Limb (tissue), 2 donors: ENCODE data around the gene EIF4G3.
"Not testable (repeated sequence)": the region's sequence is repeated elsewhere in the genome, so short reads cannot be mapped to it uniquely, and the experiment has no call there.

Source experiments
- DNase-seq, 2 donors: peaks; one replicate each; pipeline ENCODE4 v3.0.0-alpha.2; 2016; ENCODE audit errors: extremely low spot score in 2 of 2

The EIF4G3 gene

DNA sequence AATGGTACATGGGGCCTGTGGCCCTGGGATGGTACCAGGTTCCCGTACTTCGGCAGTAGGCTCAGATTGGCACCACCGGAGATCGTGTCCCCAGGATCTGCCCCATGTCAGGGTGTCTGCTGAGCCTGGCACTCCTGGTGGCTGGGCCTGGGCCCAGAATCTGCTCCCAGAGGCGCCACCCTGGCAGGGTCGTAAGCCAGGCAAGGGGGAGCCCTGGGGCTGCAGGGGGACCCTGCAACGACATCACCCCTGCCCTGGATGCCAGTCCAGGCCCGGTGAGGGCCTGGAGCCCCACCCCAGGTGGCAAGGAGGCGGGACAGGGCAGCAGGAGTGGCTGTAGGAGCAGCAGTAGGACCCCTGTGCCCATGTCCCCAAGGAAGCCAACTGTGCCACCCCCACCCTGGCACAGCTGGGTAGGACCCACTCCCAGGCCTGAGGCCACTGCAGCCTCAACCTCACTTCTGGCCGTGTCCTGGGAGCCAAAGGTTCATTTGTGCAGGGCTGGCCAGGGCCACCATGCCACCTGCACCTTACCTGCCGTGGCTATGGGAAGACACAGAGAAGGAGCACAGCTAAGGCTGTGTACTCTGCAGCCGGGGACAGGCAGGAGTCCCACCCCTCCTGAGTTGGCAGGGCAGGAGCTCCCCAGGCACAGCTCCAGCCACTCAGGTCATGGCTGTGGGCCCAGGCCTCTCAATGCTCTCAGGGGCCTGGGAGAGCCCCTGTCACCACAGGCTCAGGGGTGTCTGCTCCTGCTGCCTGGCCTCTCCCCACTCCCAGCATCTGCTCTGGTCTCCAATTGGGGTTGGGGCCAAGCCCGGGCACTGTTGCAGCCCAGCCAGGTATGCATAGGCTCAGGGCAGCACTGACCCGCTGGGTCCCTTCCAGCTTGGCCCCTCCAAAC, 141.7 kb downstream of the EIF4G3 start:
- no peak for DNase-seq

DNA sequence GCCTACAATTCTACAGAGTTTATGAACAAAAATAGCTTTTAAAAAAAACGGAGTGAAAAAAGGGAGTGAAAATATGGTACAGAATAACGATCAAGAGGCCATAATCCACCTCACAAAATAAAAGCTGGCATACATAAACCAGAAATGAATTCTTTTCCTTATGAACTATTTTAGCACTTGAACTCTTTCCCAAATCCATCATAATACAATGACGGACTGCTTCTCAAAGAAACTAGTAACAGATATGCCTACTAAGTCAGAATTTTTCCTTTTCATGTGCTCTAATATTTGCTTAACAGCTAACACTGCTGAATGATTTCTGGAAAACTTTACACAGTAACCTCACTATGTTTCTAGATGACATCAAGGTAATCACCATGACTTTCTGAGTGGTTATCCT, 144.0 kb downstream of the EIF4G3 start:
- peak in 1 of 2 donors; percentile 49 for DNase-seq

DNA sequence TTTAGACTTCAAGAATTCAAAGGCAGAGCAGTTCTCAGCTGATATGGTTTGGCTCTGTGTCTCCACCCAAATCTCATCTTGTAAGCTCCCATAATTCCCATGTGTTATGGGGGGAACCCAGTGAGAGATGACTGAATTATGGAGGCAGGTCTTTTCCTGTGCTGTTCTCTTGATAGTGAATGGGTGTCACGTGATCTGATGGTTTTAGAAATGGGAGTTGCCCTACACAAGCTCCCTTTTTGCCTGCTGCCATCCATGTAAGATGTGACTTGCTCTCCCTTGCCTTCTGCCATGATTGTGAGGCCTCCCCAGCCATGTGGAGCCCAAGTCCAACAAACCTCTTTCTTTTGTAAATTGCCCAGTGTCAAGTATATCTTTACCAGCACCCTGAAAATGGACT, 146.5 kb downstream of the EIF4G3 start:
- DNase-seq: no peak

DNA sequence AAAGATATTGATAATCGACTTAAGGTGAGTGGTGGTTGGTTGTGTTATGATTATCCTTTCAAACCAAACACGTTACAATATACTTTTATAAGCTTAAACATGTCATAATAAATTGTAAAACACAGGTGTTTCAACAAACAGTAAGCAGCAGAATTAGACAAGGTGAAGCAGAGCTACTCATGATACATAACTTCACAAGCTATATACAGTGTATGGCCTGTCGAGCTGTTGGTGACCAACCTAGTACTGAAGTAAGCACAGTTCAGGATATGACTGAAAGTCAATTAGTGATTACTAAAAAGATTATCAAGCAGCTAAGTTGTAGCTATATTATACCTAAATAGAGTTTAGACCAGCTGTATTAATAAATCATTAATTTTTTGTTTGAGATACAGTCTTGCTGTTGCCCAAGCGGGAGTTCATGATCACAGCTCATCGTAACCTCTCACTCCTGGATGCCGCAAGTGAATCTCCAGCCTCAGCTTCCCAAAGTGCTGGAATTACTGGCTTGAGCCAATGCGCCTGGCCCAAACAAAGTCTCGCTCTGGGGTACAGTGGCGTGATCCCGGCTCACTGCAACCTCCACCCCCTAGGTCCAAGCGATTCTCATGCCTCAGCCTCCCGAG, 148.1 kb downstream of the EIF4G3 start:
- no peak for DNase-seq

DNA sequence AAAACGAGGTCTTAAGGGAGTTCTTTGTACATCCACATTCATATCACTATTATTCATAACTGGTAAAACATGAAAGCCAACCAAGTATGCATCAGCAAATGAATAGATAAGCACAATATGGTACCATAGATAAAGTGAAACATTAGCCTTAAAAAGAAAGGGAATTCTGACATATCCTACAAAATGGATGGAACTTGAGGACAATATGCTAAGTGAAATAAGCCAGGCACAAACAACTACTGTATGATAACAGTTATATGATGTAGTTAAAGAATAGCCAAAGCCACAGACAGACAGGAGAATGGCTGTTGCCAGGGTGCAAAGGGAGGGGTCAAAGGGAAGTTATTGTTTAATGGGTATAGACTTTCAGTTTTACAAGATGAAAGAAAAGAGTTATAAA, 148.9 kb downstream of the EIF4G3 start:
- no peak for DNase-seq

DNA sequence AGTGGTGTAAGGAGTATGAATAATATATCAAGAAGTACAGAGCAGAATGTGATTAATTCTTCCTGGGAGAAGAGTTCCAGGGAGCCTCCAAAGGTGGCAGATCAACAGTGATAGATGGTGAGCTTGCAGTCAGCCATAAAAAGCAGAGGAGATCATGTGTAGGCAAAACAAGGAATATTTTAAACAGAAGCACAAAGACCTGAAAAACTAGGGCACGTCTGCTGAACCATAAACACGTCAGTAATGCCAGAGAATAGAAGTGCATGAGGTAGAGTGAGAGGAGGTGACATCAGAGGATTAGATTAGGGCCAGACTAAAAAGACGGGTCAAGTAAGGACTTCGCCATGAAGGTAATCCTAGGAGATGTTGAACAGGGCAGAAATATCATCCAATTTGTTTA, 151.8 kb downstream of the EIF4G3 start:
- DNase-seq: no peak

DNA sequence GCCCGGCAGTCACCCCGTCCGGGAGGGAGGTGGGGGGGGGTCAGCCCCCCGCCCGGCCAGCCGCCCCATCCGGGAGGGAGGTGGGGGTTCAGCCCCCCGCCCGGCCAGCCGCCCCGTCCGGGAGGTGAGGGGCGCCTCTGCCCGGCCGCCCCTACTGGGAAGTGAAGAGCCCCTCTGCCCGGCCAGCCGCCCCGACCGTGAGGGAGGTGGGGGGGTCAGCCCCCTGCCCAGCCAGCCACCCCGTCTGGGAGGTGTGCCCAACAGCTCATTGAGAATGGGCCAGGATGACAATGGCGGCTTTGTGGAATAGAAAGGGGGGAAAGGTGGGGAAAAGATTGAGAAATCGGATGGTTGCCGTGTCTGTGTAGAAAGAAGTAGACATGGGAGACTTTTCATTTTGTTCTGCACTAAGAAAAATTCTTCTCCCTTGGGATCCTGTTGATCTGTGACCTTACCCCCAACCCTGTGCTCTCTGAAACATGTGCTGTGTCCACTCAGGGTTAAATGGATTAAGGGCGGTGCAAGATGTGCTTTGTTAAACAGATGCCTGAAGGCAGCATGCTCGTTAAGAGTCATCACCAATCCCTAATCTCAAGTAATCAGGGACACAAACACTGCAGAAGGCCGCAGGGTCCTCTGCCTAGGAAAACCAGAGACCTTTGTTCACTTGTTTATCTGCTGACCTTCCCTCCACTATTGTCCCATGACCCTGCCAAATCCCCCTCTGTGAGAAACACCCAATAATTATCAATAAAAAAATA, 152.4 kb downstream of the EIF4G3 start:
- DNase-seq: not testable (repeated sequence)

DNA sequence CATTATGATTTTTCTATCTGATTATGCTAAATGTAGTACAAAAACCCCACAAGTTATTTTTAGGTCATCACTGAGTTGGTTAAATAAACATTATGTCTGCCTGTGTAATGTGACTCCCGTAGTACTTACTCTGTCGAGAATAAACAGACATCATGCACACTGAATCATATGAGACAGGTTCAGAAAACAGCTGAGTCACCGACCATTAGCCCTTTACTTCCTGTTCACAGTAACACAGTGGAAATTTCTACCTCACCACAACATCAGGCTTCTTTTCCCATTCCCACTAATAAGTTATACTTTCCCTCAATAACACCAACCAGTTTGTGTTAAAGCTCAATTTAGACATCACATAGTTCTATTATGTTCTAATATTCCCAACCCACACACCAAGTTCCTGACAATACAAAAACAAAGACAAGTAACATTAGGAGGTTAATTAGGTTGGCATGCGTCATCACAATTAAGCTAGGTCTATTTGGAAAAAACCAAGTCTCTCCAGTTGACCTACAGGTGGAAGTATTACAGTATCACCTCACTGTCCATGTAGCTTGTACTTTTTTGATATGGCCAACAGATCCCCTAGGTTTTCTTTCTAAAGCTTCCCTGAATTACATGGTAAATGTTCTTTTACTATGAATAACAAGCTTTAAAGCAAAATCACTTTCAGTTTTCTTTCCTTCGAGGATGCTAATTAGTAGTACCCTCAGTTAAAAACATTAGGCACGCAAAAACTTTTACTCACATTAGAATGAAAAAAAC, 154.2 kb downstream of the EIF4G3 start:
- DNase-seq: peak in 1 of 2 donors; percentile 80

DNA sequence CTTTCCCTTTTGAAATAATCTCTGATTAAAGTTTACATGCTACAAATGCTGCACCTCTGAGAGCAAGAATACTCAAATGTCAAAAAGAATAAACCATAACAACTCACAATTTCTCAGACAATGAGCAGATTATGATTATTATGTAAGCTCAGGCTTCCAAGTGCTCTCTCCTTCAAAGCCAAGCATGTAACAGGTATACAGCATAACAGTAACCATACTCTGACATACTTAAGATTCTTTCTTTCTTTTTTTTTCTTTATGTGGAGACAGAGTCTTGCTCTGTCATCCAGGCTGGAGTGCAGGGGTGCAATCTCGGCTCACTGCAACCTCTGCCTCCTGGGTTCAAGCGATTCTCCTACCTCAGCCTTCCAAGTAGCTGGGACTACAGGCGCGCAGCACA, 155.4 kb downstream of the EIF4G3 start:
- DNase-seq: no peak

DNA sequence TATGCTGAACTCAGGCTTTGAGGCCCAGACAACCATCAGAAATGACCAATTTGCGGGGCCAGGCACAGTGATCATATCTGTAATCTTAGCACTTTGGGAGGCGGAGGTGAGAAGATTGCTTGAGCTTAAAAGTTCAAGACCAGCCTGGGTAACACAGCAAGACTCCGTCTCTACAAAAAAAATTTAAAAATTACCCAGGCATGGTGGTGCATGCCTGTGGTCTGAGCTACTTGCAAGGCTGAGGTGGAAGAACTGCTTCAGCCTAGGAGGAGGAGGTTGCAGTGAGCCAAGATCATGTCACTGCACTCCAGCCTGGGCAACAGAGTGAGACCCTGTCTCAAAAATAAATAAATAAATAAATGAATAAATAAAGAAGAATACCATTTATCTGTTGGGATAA, 156.5 kb downstream of the EIF4G3 start:
- no peak for DNase-seq

DNA sequence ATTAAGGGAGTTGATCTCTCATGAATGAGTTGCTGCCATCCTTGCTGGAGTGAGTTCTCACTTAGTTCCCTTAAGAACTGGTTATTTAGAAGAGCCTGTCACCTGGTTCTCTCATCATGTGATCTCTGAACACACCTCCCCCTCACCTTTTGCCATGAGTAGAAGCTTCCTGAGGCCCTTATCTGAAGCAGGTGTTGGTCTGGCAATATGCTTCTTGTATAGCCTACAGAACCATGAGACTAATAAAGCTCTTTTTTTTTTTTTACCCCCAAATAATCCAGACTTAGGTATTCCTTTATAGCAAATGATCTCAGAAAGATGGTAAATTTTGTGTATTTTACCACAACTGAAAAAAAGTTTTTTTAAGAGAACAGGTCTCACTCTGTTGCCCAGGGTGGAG, 158.0 kb downstream of the EIF4G3 start:
- no peak for DNase-seq

DNA sequence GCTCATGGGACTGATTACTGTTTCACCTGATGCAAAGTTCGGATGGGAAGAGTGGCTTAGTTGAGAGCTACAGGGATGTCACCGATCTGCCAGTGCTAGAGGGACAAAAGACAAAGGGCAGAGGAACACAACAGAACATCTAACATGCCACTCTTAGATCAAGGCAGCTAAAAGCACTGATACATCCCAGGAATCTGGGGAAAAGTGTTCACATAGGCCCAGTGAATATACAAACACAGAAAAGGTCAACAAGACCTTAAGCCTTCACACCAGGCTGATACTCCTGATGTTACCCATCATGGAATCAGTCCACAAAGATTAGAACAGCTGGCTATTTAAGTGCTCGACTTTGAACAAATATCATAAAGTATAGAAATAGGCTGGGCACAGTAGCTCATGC, 163.2 kb downstream of the EIF4G3 start:
- no peak for DNase-seq

DNA sequence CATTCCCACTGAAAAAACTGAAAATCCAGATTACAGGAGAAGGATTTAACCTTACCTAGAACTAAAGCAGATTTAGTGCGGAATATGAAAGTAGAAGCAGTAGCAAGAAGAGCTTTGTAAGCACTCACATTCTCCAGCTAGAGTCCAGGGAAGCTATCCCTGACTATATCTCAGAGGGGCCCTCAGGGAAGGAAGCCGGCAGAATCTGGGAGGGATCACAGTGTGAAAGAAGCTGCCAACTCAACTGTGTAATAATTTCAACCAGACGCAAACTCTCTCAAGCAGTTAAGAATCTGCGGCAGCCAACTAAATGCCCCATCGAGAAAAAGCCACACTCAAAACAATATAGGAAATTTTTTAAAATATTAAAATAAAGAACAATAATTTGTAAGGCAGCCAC, 163.8 kb downstream of the EIF4G3 start:
- DNase-seq: peak in 1 of 2 donors; percentile 40

DNA sequence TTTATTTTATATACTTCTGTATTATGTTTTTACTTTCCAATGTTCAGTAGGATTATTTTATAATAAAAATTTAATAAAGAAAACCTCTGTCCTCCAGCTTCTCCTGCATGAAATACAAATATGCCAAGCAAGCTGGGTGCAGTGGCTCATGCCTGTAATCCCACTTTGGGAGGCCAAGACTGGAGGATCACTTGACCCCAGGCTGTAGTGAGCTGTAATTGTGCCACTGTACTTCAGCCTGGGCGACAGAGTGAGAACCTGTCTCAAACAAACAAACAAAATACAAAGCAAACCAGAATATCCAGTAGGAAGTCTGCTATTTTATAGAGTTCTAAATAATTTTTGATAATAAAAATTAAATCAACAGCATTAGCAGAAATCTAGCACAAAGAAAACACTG, 168.8 kb downstream of the EIF4G3 start:
- no peak for DNase-seq

DNA sequence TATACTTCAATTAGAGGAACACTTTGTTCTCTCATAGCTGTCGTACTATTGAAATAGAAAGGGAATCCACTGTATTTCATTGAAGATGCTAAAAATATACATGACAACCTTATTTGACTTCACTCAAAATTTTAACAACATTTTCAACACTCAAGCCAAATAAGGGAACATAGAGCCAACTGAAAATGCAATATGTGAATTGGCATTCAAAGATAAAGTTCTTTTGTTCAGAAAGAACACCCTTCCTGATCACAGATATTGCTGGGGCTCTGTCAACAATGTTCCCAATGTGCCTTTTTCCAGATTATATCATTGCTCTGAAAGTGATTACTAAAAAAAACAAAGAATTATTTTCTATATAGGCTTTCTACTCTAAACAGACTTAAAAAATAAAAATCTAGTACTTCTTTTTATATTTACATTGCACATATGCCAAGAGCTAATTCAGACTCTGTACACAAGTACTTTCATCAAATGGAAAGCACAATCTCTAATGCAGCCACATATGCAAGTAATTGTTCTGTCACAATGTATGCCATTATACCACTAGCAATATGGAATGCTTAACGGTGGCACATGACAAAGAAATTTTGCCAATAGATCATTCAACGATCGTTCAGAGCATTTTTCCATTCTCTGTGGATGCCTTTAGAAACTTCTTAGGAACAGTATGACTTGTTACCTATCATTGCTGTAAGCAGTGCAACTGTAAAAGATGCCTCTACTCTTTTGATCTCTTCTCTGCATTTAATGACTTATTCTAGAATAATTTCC, 171.0 kb downstream of the EIF4G3 start:
- no peak for DNase-seq

DNA sequence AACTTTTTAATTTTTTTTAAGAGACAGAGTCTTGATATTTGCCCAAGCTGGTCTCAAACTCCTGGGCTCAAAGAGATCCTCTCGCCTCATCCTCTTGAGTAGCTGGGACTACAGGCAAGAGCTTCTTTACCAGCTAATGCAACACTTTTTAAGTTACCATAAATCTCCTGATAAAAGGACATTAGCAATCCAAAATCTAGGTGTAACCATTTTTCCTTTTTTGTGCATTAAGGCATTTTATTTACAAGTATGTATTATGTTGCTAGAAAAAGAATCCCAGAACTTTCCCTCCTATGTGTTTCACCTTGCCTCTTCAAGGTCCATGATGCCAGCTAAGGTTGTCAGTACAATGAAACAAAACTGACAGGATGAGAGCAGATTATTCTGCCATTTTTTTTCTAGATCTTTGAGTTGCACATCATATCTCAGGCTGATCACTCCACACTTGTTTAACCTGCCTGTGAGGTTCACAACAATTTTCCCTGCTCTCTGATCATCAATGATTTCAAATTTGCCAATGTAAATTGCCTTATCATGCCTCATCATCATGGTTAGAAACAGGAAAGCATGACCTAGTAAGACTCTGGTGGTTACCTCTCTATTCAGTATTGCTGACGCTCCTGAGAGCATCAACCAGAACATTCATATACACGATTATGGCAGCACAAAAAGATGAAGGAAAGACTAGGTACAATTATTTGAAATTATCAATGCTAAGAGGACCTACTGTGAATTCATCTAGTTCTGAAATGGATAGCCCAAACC, 173.2 kb downstream of the EIF4G3 start:
- DNase-seq: no peak

DNA sequence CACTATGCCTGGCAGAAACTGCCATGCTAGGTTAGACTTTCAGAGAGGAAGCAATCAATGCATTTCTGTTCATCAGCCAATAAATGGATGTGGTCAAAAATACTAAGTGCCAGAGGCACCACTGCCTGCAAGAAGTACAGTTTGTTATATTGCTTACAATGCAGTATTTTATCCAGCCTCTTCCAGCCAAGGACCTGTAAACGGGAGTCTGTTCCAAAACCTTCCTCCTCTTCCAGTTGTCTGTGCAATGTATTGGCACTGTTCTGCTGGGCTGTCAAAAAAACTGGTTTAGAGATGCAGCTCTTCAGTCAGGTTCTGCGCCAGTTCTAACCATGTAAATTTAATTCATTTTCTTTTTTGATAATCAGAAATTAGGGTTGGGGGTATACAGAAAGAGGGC, 175.7 kb downstream of the EIF4G3 start:
- DNase-seq: no peak

DNA sequence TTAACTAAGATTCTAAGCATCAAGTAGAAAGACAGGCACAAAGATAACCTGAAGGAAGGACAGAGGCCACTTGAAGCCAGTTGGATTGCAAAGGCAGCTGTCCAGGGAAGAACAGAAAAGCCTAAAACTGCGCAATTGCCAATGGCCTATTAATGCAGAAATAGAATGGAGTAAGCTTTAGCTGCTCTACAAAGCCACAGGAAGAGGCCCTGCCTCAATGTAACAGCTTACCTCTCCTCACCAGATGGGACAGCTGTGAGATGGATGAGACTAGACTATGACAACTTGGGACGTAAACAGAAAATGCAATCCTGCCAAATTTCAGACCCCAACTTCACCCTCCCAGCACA, 176.5 kb downstream of the EIF4G3 start:
- no peak for DNase-seq

DNA sequence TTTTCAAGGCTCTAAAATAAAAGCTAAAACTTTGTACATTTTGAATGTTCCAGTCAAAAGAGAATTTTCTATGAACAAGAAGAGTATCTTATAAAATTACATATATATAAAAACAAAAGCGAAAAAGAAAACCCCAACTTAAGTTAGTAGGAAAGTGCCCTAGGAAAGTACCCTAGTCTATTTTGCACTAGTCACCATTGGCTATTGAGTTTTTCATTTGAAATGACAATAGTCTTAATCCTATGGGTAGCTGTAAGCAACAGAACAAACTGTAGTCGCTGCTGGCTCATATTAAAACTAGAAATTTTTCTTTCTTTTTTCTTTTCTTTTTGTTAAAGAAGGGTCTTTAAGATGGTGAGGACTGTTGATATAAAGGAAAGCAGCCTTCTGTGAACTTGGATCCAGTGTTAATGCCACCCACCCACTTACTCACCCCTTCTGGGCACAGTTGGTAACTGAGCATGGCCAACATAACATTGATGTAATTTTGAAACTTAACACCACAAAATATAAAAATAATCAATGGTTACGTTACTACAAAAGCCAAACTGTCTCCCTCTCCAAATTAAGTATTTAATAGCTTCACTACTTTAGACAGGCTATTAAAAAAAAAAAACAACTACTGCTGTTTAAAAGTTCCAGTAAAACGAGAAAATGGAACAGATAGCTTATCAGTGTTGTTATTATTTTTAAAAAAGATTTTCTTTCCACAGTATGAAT, 177.0 kb downstream of the EIF4G3 start:
- DNase-seq: no peak
